GM12892 (cell line): ENCODE data around the gene PDE8B.

Experiments
- POLR2A ChIP-seq: IDR thresholded peaks from 2 replicates; pipeline ENCODE4 v1.6.1; 2011; ENCODE audit warnings: low read depth, low read length, control low read depth
- POLR2AphosphoS5 ChIP-seq: IDR thresholded peaks from 2 replicates; pipeline ENCODE4 v1.6.1; 2011; ENCODE audit warnings: low read depth, low read length, control low read depth
- TAF1 ChIP-seq: IDR thresholded peaks from 2 replicates; pipeline ENCODE4 v1.6.1; 2011; ENCODE audit warnings: low read depth, mild to moderate bottlenecking, control low read depth, low read length, borderline replicate concordance

DNA sequence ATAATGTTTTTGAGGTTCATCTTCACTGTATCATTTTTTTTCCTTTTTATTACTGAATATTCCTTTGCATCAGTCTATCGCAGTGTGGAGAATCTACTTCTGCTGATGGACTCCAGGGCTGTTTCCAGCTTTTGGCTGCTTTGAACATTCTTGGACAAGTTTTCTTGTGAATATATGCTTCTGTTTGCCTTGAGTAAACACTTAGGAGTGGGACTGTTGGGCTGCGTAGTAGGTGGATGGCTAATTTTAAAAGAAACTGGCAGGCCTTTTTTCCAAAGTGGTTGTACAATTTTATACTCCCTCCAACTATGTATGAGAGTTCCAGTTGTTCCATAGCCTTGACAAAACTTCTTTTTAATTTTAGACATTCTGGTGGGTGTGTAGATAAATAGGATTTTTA, 179.3 kb downstream of the PDE8B start:
- TF ChIP-seq TAF1 (no peak), POLR2AphosphoS5 (no peak), POLR2A (no peak)
